ENCODE results near the gene ISYNA1. TPM values are rescaled to one million over a fixed set of nuclear protein-coding genes. Genes with fewer than 3 reads are reported as not detected.

ISYNA1 gene
- total and polyA plus RNA-seq, 4 donors, result 4.7 to 41.9 (median 10.1) TPM

- TF ChIP-seq, protein P1, sequence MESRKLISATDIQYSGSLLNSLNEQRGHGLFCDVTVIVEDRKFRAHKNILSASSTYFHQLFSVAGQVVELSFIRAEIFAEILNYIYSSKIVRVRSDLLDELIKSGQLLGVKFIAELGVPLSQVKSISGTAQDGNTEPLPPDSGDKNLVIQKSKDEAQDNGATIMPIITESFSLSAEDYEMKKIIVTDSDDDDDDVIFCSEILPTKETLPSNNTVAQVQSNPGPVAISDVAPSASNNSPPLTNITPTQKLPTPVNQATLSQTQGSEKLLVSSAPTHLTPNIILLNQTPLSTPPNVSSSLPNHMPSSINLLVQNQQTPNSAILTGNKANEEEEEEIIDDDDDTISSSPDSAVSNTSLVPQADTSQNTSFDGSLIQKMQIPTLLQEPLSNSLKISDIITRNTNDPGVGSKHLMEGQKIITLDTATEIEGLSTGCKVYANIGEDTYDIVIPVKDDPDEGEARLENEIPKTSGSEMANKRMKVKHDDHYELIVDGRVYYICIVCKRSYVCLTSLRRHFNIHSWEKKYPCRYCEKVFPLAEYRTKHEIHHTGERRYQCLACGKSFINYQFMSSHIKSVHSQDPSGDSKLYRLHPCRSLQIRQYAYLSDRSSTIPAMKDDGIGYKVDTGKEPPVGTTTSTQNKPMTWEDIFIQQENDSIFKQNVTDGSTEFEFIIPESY (IDR thresholded peaks at IDR 0.05), result no peak
- TF ChIP-seq RAD21 (IDR thresholded peaks at IDR 0.05), result no peak
- TF ChIP-seq RXRA (IDR thresholded peaks at IDR 0.05), result no peak
- no peak for TF ChIP-seq YY1 (IDR thresholded peaks at IDR 0.05)
Measured at GRCh38 chr19:18431351-18432197, 6.4 kb downstream of the ISYNA1 start (continued).

DNA sequence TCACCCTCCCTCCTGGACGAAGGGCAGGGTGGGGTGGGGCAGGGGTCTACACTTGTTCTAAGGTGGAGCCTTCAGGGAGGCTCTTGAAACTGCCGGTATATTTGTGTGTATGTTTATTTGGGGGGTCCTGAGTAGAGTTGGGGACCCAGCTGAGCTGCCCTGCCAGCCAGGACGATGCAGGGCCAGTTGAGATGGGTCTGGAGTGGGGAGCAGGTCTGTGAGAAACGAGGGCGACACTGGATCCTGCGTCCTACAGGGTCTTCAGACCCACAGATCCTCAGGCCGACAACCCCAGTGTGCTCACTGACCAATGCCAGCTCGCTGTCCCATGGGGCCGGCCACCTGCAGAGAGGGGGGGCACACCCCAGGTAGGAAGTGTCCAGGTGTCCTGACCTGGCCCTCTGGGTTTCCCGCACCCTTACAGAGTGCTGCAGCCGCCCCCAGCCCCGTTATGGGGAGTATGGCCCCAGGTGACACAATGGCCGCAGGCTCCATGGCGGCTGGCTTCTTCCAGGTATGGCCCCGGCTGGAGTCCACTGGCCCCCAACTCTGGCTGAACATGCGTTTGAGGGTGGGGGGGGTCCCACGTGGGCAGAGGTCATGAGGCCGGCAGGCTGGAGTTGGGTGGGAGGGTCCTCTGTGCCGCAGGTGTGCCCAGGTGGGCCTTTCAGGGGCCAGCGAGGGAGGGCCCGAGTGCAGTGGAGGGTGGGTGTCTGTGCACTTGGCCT is 7.4 kb downstream of the ISYNA1 start:
- DNase-seq (ENCODE audit: low spot score), result no peak
- H3K4me1 ChIP-seq (ENCODE audit: control insufficient read depth in 4 of 4, insufficient read depth in 4 of 4, low read length in 3 of 4), result peaks cover 0 to 15% (median 4%) of the 10 kb centered on the region in 4 donors
- no peaks in the 10 kb centered on the region for H3K27me3 ChIP-seq (ENCODE audit: control insufficient read depth in 4 of 4, insufficient read depth in 4 of 4, low read length in 3 of 4)
- TF ChIP-seq, protein P2, sequence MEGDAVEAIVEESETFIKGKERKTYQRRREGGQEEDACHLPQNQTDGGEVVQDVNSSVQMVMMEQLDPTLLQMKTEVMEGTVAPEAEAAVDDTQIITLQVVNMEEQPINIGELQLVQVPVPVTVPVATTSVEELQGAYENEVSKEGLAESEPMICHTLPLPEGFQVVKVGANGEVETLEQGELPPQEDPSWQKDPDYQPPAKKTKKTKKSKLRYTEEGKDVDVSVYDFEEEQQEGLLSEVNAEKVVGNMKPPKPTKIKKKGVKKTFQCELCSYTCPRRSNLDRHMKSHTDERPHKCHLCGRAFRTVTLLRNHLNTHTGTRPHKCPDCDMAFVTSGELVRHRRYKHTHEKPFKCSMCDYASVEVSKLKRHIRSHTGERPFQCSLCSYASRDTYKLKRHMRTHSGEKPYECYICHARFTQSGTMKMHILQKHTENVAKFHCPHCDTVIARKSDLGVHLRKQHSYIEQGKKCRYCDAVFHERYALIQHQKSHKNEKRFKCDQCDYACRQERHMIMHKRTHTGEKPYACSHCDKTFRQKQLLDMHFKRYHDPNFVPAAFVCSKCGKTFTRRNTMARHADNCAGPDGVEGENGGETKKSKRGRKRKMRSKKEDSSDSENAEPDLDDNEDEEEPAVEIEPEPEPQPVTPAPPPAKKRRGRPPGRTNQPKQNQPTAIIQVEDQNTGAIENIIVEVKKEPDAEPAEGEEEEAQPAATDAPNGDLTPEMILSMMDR (IDR thresholded peaks at IDR 0.05; ENCODE audit: low read depth, low read length, missing input control), result no peak
- no peak for TF ChIP-seq TAF1 (conservative IDR thresholded peaks at IDR 0.05)
- no peak overlapping the region for H3K27ac ChIP-seq (ENCODE audit: low read depth in 1 of 2, low read length in 2 of 2)
- H3K4me3 ChIP-seq (ENCODE audit: low read depth in 1 of 3, low read length in 3 of 3), result no peak overlapping the region
- H3K36me3 ChIP-seq (ENCODE audit: control insufficient read depth in 4 of 4, insufficient read depth in 3 of 4, low read depth in 1 of 4, low read length in 3 of 4), result no peaks in the 10 kb centered on the region
- WGBS, result 92% methylated on average over 21 of the region's 21 CpGs
- H3K9ac ChIP-seq (ENCODE audit: low read depth in 1 of 2, low read length in 2 of 2), result no peak overlapping the region
- no peaks in the 10 kb centered on the region for H3K9me3 ChIP-seq (ENCODE audit: control insufficient read depth in 4 of 4, low read length in 3 of 4)

GRCh38 chr19:18429717-18430416 is 8.1 kb downstream of the ISYNA1 start:
- H3K27ac ChIP-seq (ENCODE audit: low read depth in 1 of 2, low read length in 2 of 2), result peak overlapping the region; percentile 47 to 50
- no peak overlapping the region for H3K9ac ChIP-seq (ENCODE audit: low read depth in 1 of 2, low read length in 2 of 2)
- 69% methylated on average over 13 of the region's 13 CpGs for WGBS
- H3K4me3 ChIP-seq (ENCODE audit: low read depth in 1 of 3, low read length in 3 of 3), result no peak overlapping the region
- DNase-seq (ENCODE audit: low spot score), result no peak
- H3K27me3 ChIP-seq (ENCODE audit: control insufficient read depth in 4 of 4, insufficient read depth in 4 of 4, low read length in 3 of 4), result no peaks in the 10 kb centered on the region
- H3K36me3 ChIP-seq (ENCODE audit: control insufficient read depth in 4 of 4, insufficient read depth in 3 of 4, low read depth in 1 of 4, low read length in 3 of 4), result no peaks in the 10 kb centered on the region
- peaks cover 0 to 15% (median 4%) of the 10 kb centered on the region in 4 donors for H3K4me1 ChIP-seq (ENCODE audit: control insufficient read depth in 4 of 4, insufficient read depth in 4 of 4, low read length in 3 of 4)
- no peaks in the 10 kb centered on the region for H3K9me3 ChIP-seq (ENCODE audit: control insufficient read depth in 4 of 4, low read length in 3 of 4)
- TF ChIP-seq JUND (IDR thresholded peaks at IDR 0.05) (no peak), YY1 (IDR thresholded peaks at IDR 0.05) (no peak), FOXA1 (IDR thresholded peaks at IDR 0.05) (no peak), HNF4G (IDR thresholded peaks at IDR 0.05) (no peak), GABPA (IDR thresholded peaks at IDR 0.05 in 1 of 2, conservative IDR thresholded peaks at IDR 0.05 in 1 of 2) (no peak), REST (IDR thresholded peaks at IDR 0.05) (no peak), RAD21 (IDR thresholded peaks at IDR 0.05) (no peak), EGR1 (IDR thresholded peaks at IDR 0.05; ENCODE audit: low read depth in 2 of 2) (no peak), NR2F2 (IDR thresholded peaks at IDR 0.05) (no peak)
- TF ChIP-seq, protein P3, sequence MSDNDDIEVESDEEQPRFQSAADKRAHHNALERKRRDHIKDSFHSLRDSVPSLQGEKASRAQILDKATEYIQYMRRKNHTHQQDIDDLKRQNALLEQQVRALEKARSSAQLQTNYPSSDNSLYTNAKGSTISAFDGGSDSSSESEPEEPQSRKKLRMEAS (IDR thresholded peaks at IDR 0.05), result no peak
- TF ChIP-seq, protein P1 (IDR thresholded peaks at IDR 0.05), result no peak
- TF ChIP-seq, protein P2 (IDR thresholded peaks at IDR 0.05; ENCODE audit: low read depth, low read length, missing input control), result no peak

Measured in liver (tissue), 9 donors.